ENCODE data around the gene ACOXL. TPM values are rescaled to one million over a fixed set of nuclear protein-coding genes. Genes with fewer than 3 reads are reported as not detected.
"Not testable (repeated sequence)": the region's sequence is repeated elsewhere in the genome, so short reads cannot be mapped to it uniquely, and the experiment has no call there.

ACOXL gene
- total and polyA plus RNA-seq, 3 experiments from 2014 or later, result 0.27 TPM; not detected in 2

- H3K27me3 Mint-ChIP-seq, result peaks cover 5 to 31% of the 10 kb centered on the region in 2 donors
- H3K9me3 Mint-ChIP-seq; H3K4me1 ChIP-seq (ENCODE audit: insufficient read depth, low read length); H3K4me3 ChIP-seq (ENCODE audit: low read length); DNase-seq; H3K27ac Mint-ChIP-seq; H3K27me3 ChIP-seq (ENCODE audit: insufficient read depth, low read length, poor library complexity, severe bottlenecking); H3K27ac ChIP-seq (ENCODE audit: low read depth, low read length); H3K9me3 ChIP-seq (ENCODE audit: low read length); H3K4me1 Mint-ChIP-seq; CTCF ChIA-PET; H3K36me3 Mint-ChIP-seq; H3K36me3 ChIP-seq (ENCODE audit: insufficient read depth, low read length); H3K4me3 Mint-ChIP-seq: not testable (repeated sequence)
- POLR2A ChIA-PET, result interaction anchor here (0.8 kb wide), 1 partner anchor 17 kb away, joined by 3 read pairs; the partner anchor contains the start of gene BUB1
Observed at GRCh38 chr2:110695146-110695898, 37.1 kb upstream of the ACOXL start.

GRCh38 chr2:110698253-110698652 lies 34.1 kb upstream of the ACOXL start:
- H3K27me3 Mint-ChIP-seq; H3K9me3 Mint-ChIP-seq; H3K36me3 Mint-ChIP-seq; H3K36me3 ChIP-seq (ENCODE audit: insufficient read depth, low read length); H3K27ac Mint-ChIP-seq; H3K27me3 ChIP-seq (ENCODE audit: insufficient read depth, low read length, poor library complexity, severe bottlenecking); H3K4me3 ChIP-seq (ENCODE audit: low read length); H3K4me1 ChIP-seq (ENCODE audit: insufficient read depth, low read length); H3K4me3 Mint-ChIP-seq; H3K9me3 ChIP-seq (ENCODE audit: low read length); DNase-seq; POLR2A ChIA-PET; CTCF ChIA-PET; H3K4me1 Mint-ChIP-seq; H3K27ac ChIP-seq (ENCODE audit: low read depth, low read length): not testable (repeated sequence)

GRCh38 chr2:110702514-110703380 lies 29.6 kb upstream of the ACOXL start:
- Histone ChIP-seq H3K4me3 (ENCODE audit: low read length) (no peak overlapping the region), H3K27me3 (ENCODE audit: insufficient read depth, low read length, poor library complexity, severe bottlenecking) (no peaks in the 10 kb centered on the region)
- no peaks in the 10 kb centered on the region for H3K4me1 Mint-ChIP-seq

GRCh38 chr2:110707386-110707965 lies 24.9 kb upstream of the ACOXL start:
- ChIA-PET CTCF (no interaction called here), POLR2A (no interaction called here)
- Histone ChIP-seq H3K4me1 (ENCODE audit: insufficient read depth, low read length) (no peaks in the 10 kb centered on the region), H3K27ac (ENCODE audit: low read depth, low read length) (no peak overlapping the region), H3K4me3 (ENCODE audit: low read length) (no peak overlapping the region), H3K27me3 (ENCODE audit: insufficient read depth, low read length, poor library complexity, severe bottlenecking) (no peaks in the 10 kb centered on the region), H3K36me3 (ENCODE audit: insufficient read depth, low read length) (no peaks in the 10 kb centered on the region), H3K9me3 (ENCODE audit: low read length) (no peaks in the 10 kb centered on the region)
- Mint-ChIP-seq H3K27ac (no peak overlapping the region), H3K4me1 (no peaks in the 10 kb centered on the region), H3K9me3 (no peaks in the 10 kb centered on the region), H3K4me3 (no peak overlapping the region), H3K36me3 (no peaks in the 10 kb centered on the region), H3K27me3 (peaks cover 14 to 47% of the 10 kb centered on the region in 2 donors)
- no peak for DNase-seq

More at GRCh38 chr2:110702514-110703380, 29.6 kb upstream of the ACOXL start:
- DNase-seq, result no peak
- H3K27ac ChIP-seq (ENCODE audit: low read depth, low read length), result no peak overlapping the region
- no peak overlapping the region for H3K4me3 Mint-ChIP-seq
- H3K27me3 Mint-ChIP-seq, result peaks cover 0 to 14% of the 10 kb centered on the region in 2 donors
- POLR2A ChIA-PET, result no interaction called here
- no peak overlapping the region for H3K27ac Mint-ChIP-seq
- H3K36me3 Mint-ChIP-seq, result no peaks in the 10 kb centered on the region
- H3K36me3 ChIP-seq (ENCODE audit: insufficient read depth, low read length), result no peaks in the 10 kb centered on the region
- no peaks in the 10 kb centered on the region for H3K9me3 Mint-ChIP-seq
- no peaks in the 10 kb centered on the region for H3K9me3 ChIP-seq (ENCODE audit: low read length)
- CTCF ChIA-PET, result no interaction called here
- H3K4me1 ChIP-seq (ENCODE audit: insufficient read depth, low read length), result no peaks in the 10 kb centered on the region

DNA sequence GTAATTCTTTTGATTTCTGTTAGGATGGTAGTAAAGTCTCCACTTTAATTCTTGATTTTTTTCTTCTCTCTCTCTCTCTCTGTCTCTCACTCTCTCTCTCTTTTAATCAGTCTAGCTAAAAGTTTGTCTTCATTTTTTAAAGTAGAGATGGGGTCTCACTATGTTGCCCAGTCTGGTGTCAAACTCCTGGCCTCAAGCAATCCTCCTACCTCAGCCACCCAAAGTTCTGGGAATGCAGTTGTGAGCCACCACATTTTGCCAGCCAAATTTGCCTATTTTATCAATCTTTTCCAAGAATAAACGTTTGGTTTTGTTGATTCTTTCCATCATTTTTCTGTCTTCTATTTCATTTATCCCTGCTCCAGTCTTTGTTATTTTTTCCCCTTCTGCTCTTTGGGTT lies 23.9 kb upstream of the ACOXL start:
- Mint-ChIP-seq H3K9me3 (no peaks in the 10 kb centered on the region), H3K27me3 (peaks cover 15 to 55% of the 10 kb centered on the region in 2 donors), H3K27ac (no peak overlapping the region), H3K36me3 (no peaks in the 10 kb centered on the region), H3K4me3 (no peak overlapping the region), H3K4me1 (no peaks in the 10 kb centered on the region)
- Histone ChIP-seq H3K36me3 (ENCODE audit: insufficient read depth, low read length) (no peaks in the 10 kb centered on the region), H3K4me3 (ENCODE audit: low read length) (no peak overlapping the region), H3K27ac (ENCODE audit: low read depth, low read length) (no peak overlapping the region), H3K27me3 (ENCODE audit: insufficient read depth, low read length, poor library complexity, severe bottlenecking) (no peaks in the 10 kb centered on the region), H3K4me1 (ENCODE audit: insufficient read depth, low read length) (no peaks in the 10 kb centered on the region), H3K9me3 (ENCODE audit: low read length) (no peaks in the 10 kb centered on the region)
- ChIA-PET CTCF (no interaction called here), POLR2A (no interaction called here)
- no peak for DNase-seq

GRCh38 chr2:110712737-110713136 lies 19.6 kb upstream of the ACOXL start:
- CTCF ChIA-PET, result no interaction called here
- no peaks in the 10 kb centered on the region for H3K36me3 Mint-ChIP-seq
- no peaks in the 10 kb centered on the region for H3K27me3 ChIP-seq (ENCODE audit: insufficient read depth, low read length, poor library complexity, severe bottlenecking)
- H3K27me3 Mint-ChIP-seq, result peaks cover 33 to 64% of the 10 kb centered on the region in 2 donors
- no peak overlapping the region for H3K4me3 ChIP-seq (ENCODE audit: low read length)
- no peaks in the 10 kb centered on the region for H3K36me3 ChIP-seq (ENCODE audit: insufficient read depth, low read length)
- peak overlapping the region in 1 of 8 donors; percentile 1 for H3K27ac Mint-ChIP-seq
- H3K9me3 ChIP-seq (ENCODE audit: low read length), result no peaks in the 10 kb centered on the region
- POLR2A ChIA-PET, result no interaction called here
- H3K4me3 Mint-ChIP-seq, result no peak overlapping the region
- H3K27ac ChIP-seq (ENCODE audit: low read depth, low read length), result no peak overlapping the region
- no peaks in the 10 kb centered on the region for H3K9me3 Mint-ChIP-seq
- H3K4me1 ChIP-seq (ENCODE audit: insufficient read depth, low read length), result no peaks in the 10 kb centered on the region
- DNase-seq, result no peak
- H3K4me1 Mint-ChIP-seq, result no peaks in the 10 kb centered on the region

DNA sequence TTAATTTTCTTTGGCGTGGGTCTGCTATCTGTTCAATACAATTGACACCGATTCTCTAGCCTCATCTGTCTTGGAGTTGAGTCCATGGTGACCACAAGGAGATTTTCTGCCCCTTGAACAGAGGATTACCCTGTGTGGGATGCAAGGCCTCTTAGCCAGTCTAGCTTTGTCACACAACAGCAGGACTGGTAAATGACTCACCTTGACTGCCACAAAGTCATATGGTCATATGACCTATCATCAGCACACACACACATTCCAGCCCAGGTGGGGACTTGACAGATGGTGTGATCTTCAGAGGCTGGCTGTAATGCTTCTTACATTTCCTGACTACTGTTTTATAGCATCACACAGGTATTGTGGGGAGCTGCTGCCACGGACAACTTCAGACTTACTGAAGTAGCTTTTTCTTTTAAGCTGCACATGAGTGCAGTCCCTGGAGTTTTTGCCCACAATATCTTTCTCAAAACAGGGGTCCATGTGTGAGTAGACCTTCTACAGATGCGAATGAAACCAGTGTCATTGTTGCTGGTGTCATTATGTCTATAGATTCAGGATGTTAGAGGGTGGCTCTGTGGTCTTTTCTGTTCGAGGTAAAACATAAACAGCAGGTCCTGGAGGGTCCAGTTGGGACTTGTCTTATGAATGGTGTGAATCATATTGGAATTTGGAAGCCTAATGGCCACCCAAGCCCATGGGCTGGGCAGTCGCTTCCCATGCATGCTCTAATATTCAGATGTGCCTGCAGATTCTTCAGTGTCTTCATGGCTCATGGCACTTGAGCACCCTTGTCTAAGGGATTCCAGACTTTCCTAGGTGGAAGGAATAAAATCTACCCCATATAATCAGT lies 18.6 kb upstream of the ACOXL start:
- H3K27ac Mint-ChIP-seq, result peak overlapping the region in 1 of 8 donors; percentile 58
- peaks cover 36 to 64% of the 10 kb centered on the region in 2 donors for H3K27me3 Mint-ChIP-seq
- CTCF ChIA-PET, result no interaction called here
- Histone ChIP-seq H3K27ac (ENCODE audit: low read depth, low read length) (no peak overlapping the region), H3K4me3 (ENCODE audit: low read length) (no peak overlapping the region), H3K36me3 (ENCODE audit: insufficient read depth, low read length) (no peaks in the 10 kb centered on the region), H3K27me3 (ENCODE audit: insufficient read depth, low read length, poor library complexity, severe bottlenecking) (no peaks in the 10 kb centered on the region), H3K9me3 (ENCODE audit: low read length) (no peaks in the 10 kb centered on the region), H3K4me1 (ENCODE audit: insufficient read depth, low read length) (no peaks in the 10 kb centered on the region)
- POLR2A ChIA-PET, result no interaction called here
- no peak for DNase-seq
- no peaks in the 10 kb centered on the region for H3K4me1 Mint-ChIP-seq
- no peak overlapping the region for H3K4me3 Mint-ChIP-seq
- H3K36me3 Mint-ChIP-seq, result no peaks in the 10 kb centered on the region
- H3K9me3 Mint-ChIP-seq, result no peaks in the 10 kb centered on the region

Data from CD8-positive, alpha-beta memory T cell (primary cell).